Activated T-cell treated with anti-CD3 and anti-CD28 coated beads, Interleukin-2, amount 50 U/mL, for 1 hour (primary cell): Measurements from ENCODE around the gene FUCA1.
"Not testable (repeated sequence)": the region's sequence is repeated elsewhere in the genome, so short reads cannot be mapped to it uniquely, and the experiment has no call there.

Experiments used
- DNase-seq: peaks from one replicate; pipeline ENCODE4 v3.0.0-alpha.2; 2020

Gene FUCA1

GRCh38 chr1:23836037-23836436 is 32.1 kb downstream of the FUCA1 start:
- DNase-seq = no peak

GRCh38 chr1:23834156-23834555 is 33.9 kb downstream of the FUCA1 start:
- not testable (repeated sequence) for DNase-seq

DNA sequence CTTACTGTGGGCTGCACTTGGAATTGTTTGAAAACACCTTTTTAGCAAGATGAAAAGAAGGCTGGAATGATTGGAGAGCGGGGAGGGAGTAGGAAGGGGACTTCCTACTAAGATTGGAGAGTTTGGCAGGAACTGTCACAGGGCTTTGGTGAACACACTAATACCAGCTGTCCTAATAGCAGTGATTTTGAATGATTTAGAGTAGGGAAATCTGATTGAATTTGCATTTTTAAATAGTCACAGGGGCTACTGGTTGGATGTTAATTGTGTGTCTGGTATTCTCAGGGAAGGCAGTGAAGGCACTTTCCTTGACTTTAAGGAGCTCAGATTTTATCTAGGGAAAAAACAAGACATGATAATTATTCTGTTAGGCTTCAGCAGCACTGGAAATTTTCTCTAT is 40.4 kb downstream of the FUCA1 start:
- no peak for DNase-seq

DNA sequence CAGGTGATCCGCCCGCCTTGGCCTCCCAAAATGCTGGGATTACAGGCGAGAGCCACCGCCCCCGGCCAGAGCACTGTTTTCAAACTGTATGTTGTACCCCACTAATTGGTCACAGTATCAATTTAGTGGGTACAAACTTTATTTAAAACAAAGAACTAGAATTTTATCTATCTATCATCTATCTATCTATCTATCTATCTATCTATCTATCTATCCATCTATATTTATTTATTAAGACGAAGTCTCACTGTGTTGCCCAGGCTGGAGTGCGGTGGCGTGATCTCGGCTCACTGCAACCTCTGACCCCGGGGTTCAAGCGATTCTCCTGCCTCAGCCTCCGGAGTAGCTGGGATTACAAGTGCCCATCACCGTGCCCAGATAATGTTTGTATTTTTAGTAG is 41.5 kb downstream of the FUCA1 start:
- not testable (repeated sequence) for DNase-seq

- no peak for DNase-seq
Observed at GRCh38 chr1:23825762-23826522, 42.1 kb downstream of the FUCA1 start.

DNA sequence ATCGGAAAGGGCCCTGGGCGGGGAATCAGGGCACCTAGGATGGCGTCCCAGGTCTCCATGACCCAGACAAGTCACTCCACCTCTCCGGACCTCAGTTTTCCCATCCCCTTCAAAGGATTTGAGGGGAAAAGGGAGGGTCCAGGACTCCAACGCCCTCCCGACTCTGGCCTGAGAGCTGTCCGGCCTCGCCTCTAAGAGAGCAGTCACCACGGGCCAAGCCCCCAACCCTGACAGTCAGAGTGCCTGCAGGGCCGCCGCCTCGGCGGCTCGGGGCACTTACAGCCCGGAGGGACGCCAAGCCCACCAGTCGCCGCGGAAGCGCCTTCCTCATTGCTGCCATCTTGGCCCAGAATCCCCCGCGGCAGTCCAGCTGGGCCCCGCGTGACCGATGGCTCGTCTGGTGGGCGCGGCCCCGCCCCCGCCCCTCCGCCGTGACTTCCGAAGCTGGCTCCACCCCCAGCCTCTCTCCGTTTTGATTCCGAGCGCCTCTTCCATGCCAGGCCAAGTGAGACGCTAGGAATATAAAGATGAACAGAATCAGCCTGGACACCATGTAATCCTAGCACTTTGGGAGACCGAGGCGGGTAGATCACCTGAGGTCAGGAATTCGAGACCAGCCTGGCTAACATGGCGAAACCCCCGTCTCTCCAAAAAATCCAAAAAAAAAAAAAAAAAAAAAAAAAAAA is 42.9 kb downstream of the FUCA1 start, which contains the start of gene HMGCL:
Gene HMGCL (minus strand): TSS at position 354 of the 686 bp plus-strand sequence. CDS start 14 bp downstream, at position 340.
- DNase-seq = peak; percentile 84

DNA sequence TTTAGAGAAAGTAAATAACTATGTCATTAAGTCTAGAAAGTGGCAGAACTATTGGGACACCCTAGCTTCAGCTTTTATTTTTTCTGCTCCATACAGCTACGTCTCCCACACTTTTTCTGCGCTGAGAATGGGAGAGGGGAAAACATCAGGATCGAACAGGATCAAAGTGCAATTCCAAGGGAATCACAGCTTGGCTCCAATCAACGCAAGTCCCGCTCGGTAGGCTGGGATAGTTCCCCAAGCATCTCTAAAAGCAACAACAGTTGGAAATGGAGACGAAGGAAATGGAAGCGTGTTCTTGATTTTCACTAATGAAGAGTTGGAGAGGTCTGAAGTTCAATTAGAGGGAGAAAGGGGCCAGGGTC is 43.4 kb downstream of the FUCA1 start:
- no peak for DNase-seq

- no peak for DNase-seq
Observed at GRCh38 chr1:23823767-23824166, 44.3 kb downstream of the FUCA1 start.

- DNase-seq = no peak
Observed at GRCh38 chr1:23817633-23818032, 50.5 kb downstream of the FUCA1 start.

DNA sequence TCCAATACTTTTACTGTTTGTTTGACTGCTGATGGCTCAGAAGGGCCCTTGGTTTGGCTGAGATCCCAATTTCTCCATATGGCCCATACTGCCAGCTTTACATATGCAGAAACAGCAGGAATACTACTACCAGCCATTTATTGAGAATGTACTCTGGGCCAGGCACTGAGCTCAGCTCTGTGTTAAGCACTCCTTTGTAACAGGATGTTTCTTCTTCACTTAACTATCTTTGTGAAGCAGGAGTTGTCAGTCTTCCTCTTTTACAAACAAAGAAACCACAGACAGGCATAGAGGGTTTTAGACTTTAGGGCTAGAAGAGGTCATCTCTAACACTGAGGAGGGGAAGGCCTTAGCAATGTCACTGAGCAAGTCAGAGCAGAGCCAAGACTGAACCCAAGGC is 51.2 kb downstream of the FUCA1 start:
- DNase-seq = no peak

DNA sequence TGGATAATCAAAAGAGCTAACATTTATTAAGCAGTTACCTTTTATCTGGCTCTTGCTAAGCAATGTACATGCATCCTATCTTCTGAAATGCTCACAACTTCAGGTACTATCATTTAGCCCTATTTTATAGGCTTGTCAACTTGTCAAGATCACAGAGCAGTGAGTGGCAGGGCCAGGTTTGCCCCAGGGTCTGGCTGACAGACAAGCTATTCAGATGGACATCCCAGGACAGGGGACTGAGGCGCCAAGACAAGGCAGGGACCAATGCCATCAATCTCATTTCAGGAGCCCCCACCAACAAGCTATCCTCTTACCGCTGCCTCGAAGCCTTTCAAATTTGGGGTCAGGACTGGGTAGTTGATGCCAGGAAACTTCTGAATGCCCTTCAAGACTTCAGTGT is 51.7 kb downstream of the FUCA1 start:
- DNase-seq = no peak

GRCh38 chr1:23814016-23814415 is 54.1 kb downstream of the FUCA1 start:
- no peak for DNase-seq

GRCh38 chr1:23810818-23811540 is 57.1 kb downstream of the FUCA1 start:
- peak; percentile 55 for DNase-seq

DNA sequence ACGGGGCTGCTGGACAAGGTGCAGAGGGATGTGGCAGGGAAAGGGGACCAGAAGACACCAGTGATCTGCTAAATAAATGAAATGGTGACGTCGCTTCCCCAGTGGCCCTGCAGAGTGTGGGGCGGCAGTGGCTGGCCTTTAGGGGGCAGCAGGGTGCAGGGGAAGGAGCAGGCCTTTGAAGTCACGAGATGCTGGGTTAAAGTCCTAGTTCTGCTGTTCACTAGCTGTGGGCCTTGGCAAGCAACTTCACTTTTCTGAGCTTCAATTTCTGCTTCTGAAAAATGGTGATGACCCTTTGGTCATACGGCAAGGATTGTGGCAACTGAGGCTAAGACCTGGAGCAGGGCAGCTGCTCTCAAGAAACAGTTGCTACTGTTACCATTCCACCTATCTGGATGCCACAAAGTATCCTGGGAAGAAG is 58.3 kb downstream of the FUCA1 start:
- peak; percentile 81 for DNase-seq

DNA sequence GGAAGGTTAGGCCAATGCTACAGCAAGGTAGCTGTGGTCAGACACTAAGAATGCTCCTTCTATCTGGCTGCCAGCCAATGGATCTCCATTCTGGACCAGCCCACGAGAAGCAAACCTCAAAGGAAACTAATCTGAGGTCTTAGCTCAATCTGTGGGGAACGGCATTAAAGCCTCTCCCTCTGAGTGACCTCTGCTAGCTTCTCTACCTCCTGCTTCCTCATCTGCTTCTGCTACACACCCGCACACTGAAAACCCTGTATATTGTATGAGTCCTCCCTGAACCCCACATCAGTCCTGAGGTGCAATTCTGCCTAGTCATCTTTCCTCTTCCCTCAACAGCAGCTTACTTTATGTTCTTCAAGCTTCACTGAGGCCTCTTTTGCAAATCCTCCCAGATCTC is 60.6 kb downstream of the FUCA1 start:
- no peak for DNase-seq

GRCh38 chr1:23806280-23806679 is 61.8 kb downstream of the FUCA1 start:
- no peak for DNase-seq

GRCh38 chr1:23805025-23805424 is 63.1 kb downstream of the FUCA1 start:
- no peak for DNase-seq

- no peak for DNase-seq
Observed at GRCh38 chr1:23804183-23804835, 63.8 kb downstream of the FUCA1 start.

DNA sequence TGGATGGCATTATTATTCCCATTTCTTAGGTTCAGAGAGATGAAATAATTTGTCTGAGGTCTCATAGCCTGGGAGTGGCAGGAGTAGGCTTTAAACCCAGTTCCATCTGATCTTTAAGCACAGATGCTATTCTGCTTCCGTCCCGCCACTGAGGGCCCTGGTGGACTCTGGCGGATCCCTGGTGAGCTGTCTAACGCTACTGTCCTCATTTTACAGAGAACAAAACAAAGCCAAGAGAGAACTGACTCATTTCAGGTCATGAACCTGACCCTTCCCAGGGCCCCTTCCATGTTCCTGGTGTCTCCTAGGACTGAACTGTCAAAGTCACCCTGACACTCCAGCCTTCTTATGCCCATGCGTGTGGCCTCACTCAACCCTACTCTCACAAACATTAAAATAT is 64.4 kb downstream of the FUCA1 start:
- no peak for DNase-seq

GRCh38 chr1:23802809-23803342 is 65.2 kb downstream of the FUCA1 start:
- DNase-seq = not testable (repeated sequence)

DNA sequence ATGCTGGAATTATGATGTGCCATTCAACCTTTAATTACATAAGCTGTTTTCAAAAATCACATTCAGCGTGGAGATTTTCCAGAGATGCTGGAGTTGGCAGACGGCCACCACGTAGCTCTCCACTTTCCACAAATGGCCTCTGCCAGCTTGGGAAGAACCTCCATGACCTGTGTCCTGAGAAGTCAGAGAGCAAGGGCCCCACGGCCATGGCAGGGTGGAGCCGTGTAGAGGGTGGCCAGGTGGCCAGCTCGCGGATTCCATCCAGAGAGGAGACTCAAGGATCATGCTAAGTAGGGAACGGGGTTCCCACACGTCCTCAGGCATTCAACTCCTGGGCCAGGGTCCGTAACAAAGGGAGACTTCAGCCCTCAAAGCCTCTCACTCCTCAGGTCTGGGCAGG is 66.2 kb downstream of the FUCA1 start:
- DNase-seq = no peak

DNA sequence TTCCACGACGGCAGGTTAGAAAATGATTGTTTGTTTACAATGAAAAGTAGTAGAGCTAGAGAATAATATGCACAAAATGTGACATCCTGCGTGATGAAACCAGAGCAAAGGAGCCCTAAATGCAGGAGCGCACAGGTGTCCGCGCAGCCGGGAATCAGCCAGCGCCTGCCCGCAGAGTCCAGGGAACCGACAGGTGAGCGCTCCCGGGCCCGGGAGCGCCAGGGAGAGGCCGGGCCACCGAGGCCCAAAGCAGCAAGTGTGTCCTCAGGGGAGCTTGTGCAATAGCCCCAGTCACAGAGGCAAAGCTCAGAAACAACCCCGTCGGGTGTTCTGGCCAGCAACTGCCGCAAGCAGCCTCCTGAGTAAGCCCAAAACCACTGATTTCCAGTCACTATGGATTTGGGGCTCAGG is 66.7 kb downstream of the FUCA1 start:
- no peak for DNase-seq
